Posterior cingulate gyrus (tissue), 11 donors: ENCODE results near the gene TNFRSF1B.

Experiments used
- DNase-seq, 10 donors: peaks; one replicate each; pipeline versions ENCODE4 v3.0.0 to v3.0.0-alpha.2; 2020 to 2021; ENCODE audit warnings: mixed read lengths in 3 of 10
- intact Hi-C: fragments of 100-400 bp; cut with DNase I; formaldehyde crosslinking; loops from one replicate; pipeline ENCODE4 v1.15.1; 2023

TNFRSF1B gene

GRCh38 chr1:12140515-12141162 lies 26.2 kb upstream of the TNFRSF1B start:
- intact Hi-C loops, result loop anchor here (5.0 kb wide), 1 partner anchor 42 kb away; no protein-coding TSS in a partner anchor
- peak in 3 of 10 donors; percentile 15 to 33 (median 21) for DNase-seq

DNA sequence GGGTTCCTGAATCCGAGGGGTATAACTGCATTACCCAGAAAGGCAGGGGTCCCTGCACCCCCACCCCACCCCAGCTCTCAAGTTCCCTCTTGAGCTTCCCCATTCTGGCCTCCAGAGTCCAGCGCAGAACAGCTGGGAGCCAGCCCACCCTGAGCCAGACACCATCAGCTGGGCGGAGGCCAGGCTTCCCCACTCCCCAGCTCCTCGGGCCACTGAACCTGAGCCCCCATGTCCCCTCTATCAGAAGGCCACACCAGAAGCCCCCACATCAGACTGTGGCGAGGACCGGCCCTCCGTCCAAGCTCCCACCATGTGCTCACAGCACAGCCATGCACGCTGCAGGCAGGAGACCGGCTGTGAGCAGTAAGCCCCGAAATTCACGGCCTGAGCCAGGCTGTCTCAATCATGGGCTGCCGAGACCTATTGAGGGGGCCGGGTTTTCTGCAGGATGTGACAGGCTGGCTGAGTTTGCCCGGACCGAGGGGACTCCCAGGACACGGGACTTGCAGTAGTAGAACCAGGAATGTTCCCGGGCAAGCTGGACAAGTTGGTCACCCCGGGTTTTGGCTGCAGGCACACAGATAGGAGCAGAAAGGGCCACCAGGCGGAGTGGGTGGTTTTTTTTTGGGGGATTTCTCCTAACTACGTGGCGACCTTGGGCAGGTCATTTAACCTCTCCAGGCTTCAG lies 25.5 kb upstream of the TNFRSF1B start:
- intact Hi-C loops, result loop anchor here (5.0 kb wide), 1 partner anchor 41 kb away; no protein-coding TSS in a partner anchor
- DNase-seq, result peak in 3 of 10 donors; percentile 64 to 78 (median 76)

DNA sequence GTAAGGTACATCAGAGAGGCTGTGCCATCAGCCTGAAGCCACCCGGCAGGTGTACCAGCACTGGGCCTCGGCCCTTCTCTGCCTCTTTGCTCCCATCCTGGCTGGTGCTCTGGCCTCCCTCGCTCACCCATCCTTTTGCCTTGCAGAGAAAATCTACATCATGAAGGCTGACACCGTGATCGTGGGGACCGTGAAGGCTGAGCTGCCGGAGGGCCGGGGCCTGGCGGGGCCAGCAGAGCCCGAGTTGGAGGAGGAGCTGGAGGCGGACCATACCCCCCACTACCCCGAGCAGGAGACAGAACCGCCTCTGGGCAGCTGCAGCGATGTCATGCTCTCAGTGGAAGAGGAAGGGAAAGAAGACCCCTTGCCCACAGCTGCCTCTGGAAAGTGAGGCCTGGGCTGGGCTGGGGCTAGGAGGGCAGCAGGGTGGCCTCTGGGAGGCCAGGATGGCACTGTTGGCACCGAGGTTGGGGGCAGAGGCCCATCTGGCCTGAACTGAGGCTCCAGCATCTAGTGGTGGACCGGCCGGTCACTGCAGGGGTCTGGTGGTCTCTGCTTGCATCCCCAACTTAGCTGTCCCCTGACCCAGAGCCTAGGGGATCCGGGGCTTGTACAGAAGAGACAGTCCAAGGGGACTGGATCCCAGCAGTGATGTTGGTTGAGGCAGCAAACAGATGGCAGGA lies 24.5 kb upstream of the TNFRSF1B start:
- peak in 3 of 10 donors; percentile 65 to 74 (median 74) for DNase-seq

DNA sequence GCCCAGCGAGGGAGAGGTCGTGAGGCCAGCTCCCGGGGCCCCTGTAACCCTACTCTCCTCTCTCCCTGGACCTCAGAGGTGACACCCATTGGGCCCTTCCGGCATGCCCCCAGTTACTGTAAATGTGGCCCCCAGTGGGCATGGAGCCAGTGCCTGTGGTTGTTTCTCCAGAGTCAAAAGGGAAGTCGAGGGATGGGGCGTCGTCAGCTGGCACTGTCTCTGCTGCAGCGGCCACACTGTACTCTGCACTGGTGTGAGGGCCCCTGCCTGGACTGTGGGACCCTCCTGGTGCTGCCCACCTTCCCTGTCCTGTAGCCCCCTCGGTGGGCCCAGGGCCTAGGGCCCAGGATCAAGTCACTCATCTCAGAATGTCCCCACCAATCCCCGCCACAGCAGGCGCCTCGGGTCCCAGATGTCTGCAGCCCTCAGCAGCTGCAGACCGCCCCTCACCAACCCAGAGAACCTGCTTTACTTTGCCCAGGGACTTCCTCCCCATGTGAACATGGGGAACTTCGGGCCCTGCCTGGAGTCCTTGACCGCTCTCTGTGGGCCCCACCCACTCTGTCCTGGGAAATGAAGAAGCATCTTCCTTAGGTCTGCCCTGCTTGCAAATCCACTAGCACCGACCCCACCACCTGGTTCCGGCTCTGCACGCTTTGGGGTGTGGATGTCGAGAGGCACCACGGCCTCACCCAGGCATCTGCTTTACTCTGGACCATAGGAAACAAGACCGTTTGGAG lies 23.7 kb upstream of the TNFRSF1B start:
- peak in 3 of 10 donors; percentile 36 to 93 (median 71) for DNase-seq
- intact Hi-C loops, result loop anchor here (5.0 kb wide), 1 partner anchor 39 kb away; no protein-coding TSS in a partner anchor

More for the DNA sequence above, 24.5 kb upstream of the TNFRSF1B start:
- intact Hi-C loops, result loop anchor here (5.0 kb wide), 1 partner anchor 40 kb away; no protein-coding TSS in a partner anchor

- intact Hi-C loops, result loop anchor here (5.0 kb wide), 1 partner anchor 39 kb away; no protein-coding TSS in a partner anchor
- DNase-seq, result peak in 7 of 10 donors; percentile 20 to 90 (median 40)
Measured at GRCh38 chr1:12143631-12144155, 23.1 kb upstream of the TNFRSF1B start.

DNA sequence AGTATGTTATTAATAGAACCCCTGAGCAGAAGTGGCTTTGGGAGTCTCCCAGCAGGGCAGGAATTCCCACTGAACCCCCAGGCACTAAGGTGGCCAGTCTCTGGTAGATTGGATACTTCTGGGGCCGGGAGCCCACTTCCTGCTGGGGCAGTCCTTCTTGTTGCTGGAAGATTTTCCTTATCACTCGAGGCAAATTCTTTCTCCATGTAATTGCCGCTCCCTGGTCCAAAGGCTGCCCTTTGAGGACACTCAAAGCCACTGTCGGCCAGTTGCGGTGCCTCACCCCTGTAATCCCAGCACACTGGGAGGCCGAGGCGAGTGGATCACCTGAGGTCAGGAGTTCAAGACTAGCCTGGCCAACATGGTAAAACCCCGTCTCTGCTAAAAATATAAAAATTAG lies 22.6 kb upstream of the TNFRSF1B start:
- intact Hi-C loops, result loop anchor here (5.0 kb wide), 1 partner anchor 38 kb away; no protein-coding TSS in a partner anchor
- peak in 1 of 10 donors; percentile 49 for DNase-seq

DNA sequence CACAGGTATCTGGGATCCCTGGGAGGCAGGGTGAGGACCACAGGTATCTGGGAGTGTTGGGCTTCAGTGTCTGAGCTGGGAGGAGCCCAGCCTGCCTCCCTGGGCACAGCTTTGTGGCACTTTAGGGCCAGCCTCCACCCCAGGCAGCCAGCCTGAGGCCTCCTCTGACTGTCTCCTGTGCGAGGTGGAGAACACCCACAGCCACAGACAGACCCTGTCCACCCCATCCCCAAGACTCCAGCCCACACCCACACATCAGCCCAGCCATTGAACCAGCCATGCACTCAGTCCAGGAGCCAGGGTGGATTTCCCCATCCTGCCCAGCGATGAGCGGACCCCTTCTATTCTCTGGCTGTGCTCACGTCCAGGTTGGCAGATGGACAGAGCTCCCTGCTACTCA lies 21.8 kb upstream of the TNFRSF1B start:
- no peak for DNase-seq
- intact Hi-C loops, result loop anchor here (5.0 kb wide), 1 partner anchor 37 kb away; no protein-coding TSS in a partner anchor

- DNase-seq, result no peak
- intact Hi-C loops, result no loop called here
Measured at GRCh38 chr1:12145616-12146342, 21.0 kb upstream of the TNFRSF1B start.

DNA sequence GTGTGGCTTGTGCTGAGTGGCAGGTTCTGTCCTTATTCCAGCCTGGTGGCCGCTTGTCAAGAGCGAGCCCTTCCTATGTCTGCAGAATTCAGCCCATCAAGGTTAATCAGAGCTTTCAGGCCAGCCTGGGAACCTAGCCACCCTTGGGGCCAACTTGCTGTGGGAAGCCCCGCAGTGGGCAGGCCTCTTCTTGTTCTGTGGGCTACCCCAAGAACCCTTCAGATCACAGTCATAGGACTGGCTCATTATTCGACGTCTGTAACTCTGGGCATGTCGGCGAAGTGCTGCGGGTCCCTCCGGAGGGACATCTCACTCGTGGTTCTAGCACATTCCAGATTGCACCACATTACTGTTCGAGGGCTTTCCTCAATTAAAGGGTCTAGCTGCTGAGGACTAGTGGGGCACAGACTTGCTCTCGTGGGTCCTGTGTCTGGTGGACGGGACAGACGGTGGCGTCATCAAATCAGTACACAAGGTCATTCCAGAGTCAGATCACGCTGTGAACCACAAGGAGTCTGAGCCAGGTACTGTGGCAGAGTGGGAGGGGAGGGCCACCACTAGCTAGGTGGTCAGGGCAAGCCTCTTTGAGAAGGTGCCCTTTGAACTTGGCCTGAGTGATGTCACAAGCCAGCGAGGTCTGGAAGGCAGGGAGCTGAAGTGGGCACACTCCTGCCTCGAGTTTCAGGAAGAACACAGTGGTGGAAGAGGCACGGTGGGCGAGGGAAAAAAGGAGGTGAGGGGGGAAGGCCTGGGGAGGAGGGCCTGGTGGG lies 20.3 kb upstream of the TNFRSF1B start:
- DNase-seq, result no peak
- intact Hi-C loops, result no loop called here

DNA sequence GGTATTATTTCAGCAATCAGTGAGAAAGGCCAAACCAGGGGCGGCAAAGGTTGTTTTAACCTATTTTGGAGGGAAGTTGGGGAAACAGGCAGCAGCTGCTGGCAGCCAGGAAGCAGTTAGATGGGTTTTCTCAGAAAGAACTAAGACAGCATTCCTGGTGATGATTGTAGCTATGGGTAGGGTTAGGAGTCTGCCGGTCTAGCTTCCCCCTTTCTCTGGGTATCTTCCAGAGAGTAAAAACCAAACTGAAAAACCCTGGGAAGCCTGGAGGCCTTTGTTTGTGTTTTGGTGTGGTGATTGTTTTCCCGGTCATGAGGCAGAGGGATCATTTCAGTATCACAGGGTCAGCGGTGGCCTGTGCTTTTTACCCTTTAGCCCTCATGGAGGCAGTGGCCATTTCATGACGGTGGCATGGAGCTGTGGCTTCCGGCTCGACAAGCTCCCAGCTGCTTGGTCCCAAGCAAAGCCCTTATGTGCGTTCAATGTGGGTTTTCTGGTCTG lies 19.5 kb upstream of the TNFRSF1B start:
- DNase-seq, result no peak
- intact Hi-C loops, result no loop called here

- intact Hi-C loops, result no loop called here
- no peak for DNase-seq
Measured at GRCh38 chr1:12148160-12148957, 18.4 kb upstream of the TNFRSF1B start.

- no peak for DNase-seq
- intact Hi-C loops, result no loop called here
Measured at GRCh38 chr1:12148958-12149790, 17.6 kb upstream of the TNFRSF1B start.

- no peak for DNase-seq
- intact Hi-C loops, result no loop called here
Measured at GRCh38 chr1:12149791-12150175, 17.0 kb upstream of the TNFRSF1B start.

DNA sequence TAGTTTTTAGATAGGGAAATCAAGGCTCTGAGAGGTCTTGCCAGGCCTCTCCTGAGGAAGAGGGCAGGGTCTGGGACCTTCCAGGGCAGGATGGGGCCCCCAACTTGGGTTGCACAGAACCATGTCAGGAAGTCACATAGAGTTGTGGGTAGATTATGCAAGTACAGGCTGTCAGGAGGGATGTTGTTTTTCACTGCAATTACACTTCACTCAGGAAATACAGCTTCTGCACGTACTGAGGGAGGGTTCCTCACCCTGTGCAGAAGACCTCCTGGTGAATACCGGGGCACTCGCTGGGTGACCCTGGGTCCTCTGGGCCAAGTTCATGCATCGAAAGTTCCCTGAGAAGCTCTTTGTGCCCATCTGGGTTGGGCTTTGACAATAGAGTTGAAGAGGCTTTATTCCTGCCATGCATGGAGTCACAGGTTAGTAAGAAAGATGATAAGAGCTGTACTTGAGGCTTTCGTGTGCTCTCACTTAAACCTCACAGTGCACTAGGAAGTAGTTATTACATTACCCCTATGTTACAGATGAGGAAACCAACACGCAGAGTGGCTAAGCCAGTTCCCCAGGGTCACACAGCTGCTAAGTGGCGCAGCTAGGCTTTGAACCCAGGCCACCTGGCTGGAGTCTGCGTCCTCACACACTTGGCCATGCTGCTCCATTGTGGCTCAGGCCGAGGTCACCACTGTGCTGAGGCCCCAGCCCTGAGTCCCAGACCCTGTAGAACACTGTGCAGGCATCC lies 16.2 kb upstream of the TNFRSF1B start:
- no peak for DNase-seq
- intact Hi-C loops, result no loop called here

DNA sequence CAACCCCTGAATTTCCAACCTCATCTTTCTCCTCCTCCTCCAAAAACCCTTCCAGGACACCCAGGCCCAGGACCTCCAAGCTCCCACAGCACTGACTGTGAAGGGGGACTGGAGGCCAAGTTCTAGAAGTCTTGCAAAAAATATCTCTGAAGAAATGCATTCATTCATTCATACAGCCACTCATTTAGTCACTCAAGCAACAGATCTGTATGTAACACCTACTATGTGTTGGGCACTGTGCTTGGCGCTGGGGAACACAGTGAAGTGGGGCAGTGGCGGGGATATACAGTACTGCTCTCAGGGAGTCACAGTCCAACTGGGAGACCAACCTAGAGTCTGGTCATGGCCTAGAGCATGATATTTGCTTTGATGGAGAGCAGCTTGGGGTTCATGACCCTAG lies 15.3 kb upstream of the TNFRSF1B start:
- intact Hi-C loops, result no loop called here
- no peak for DNase-seq
